A549 (cell line): ENCODE measurements around the gene ANP32A.

Source experiments
- BCL3 ChIP-seq: fragments of >200 bp; sonication (Bioruptor Twin); formaldehyde crosslinking; IDR thresholded peaks from 3 replicates; pipeline ENCODE4 v1.6.1; 2016
- CTCF ChIP-seq: fragments of >200 bp; sonication (Bioruptor Twin); formaldehyde crosslinking; IDR thresholded peaks from 3 replicates; pipeline ENCODE4 v1.5.1; 2016
- ESRRA ChIP-seq: fragments of 150-350 bp; IDR thresholded peaks from 2 replicates; pipeline ENCODE4 v1.6.1; 2014; ENCODE audit warnings: mild to moderate bottlenecking, low read length, borderline replicate concordance
- ZFP36 ChIP-seq: fragments of 450-650 bp; IDR thresholded peaks from 2 replicates; pipeline ENCODE4 v1.6.1; 2014; ENCODE audit warnings: borderline replicate concordance; ENCODE audit not compliant: partially characterized antibody

- TF ChIP-seq ZFP36: no peak
- no peak for TF ChIP-seq BCL3
- TF ChIP-seq ESRRA: no peak
- no peak for TF ChIP-seq CTCF
These were observed 31.8 kb upstream of the ANP32A start for GRCh38 chr15:68852461-68852860.
